Panc1 (cell line): Measurements from ENCODE around the gene SYT2. TPM values are rescaled to one million over a fixed set of nuclear protein-coding genes. Genes with fewer than 3 reads are reported as not detected.

Experiments
- ATAC-seq: fragments of 200-7000 bp; cut with Tn5 transposase; 2 replicates; pipeline ENCODE4 v1.9.1; 2020; ENCODE audit warnings: mild to moderate bottlenecking, moderate library complexity
- BruUV-seq: library from RNA; stranded (reverse); fragments of 400-500 nt; replicated peaks from 2 replicates; lab custom pipeline; 2021; lab: Mats Ljungman, UMichigan
- CTCF ChIA-PET: fragments of 300-600 bp; sonication (Branson Sonifier 250); formaldehyde crosslinking; loops from one replicate; lab custom pipeline; 2022; ENCODE audit warnings: antibody characterized with exemption; lab: Charles Lee
- POLR2A ChIA-PET: fragments of 300-600 bp; sonication (Branson Sonifier 250); formaldehyde crosslinking; loops from one replicate; lab custom pipeline; 2022; ENCODE audit warnings: antibody characterized with exemption; lab: Charles Lee
- DNase-seq: peaks from one replicate; pipeline ENCODE4 v3.0.0-alpha.2; 2010; ENCODE audit warnings: low read depth, low spot score
- H3K27ac ChIP-seq: 2 replicates; pipeline ENCODE4 v1.5.1; 2011; ENCODE audit warnings: mild to moderate bottlenecking, low read length, inconsistent platforms
- H3K27me3 ChIP-seq: fragments of 200-500 bp; sonication (Bioruptor generic); 2 replicates; pipeline ENCODE4 v1.6.0; 2014; ENCODE audit warnings: low read length, inconsistent platforms; ENCODE audit not compliant: control insufficient read depth, insufficient read depth
- H3K36me3 ChIP-seq: fragments of 200-500 bp; sonication (Bioruptor generic); 2 replicates; pipeline ENCODE4 v1.5.1; 2014; ENCODE audit warnings: inconsistent platforms, mild to moderate bottlenecking, low read length, moderate library complexity; ENCODE audit not compliant: control insufficient read depth, insufficient read depth
- H3K4me1 ChIP-seq: 2 replicates; pipeline ENCODE4 v1.5.1; 2011; ENCODE audit warnings: inconsistent platforms, mild to moderate bottlenecking, low read length, moderate library complexity; ENCODE audit not compliant: control insufficient read depth, insufficient read depth
- H3K4me3 ChIP-seq, 2 experiments: 2 replicates each; pipeline ENCODE4 v1.5.1; 2011 to 2012; ENCODE audit warnings: low read depth in 2 of 2, low read length in 2 of 2, mild to moderate bottlenecking in 2 of 2, inconsistent platforms in 1 of 2, moderate library complexity in 1 of 2
- H3K9me3 ChIP-seq: fragments of 200-500 bp; sonication (Bioruptor generic); 2 replicates; pipeline ENCODE4 v1.5.1; 2014; ENCODE audit warnings: low read depth, mild to moderate bottlenecking, inconsistent platforms, low read length, moderate library complexity; ENCODE audit not compliant: control insufficient read depth, insufficient read depth
- CTCF ChIP-seq: fragments of 450-650 bp; IDR thresholded peaks from 2 replicates; pipeline ENCODE4 v1.5.1; 2017; ENCODE audit warnings: mild to moderate bottlenecking
- POLR2AphosphoS5 ChIP-seq: IDR thresholded peaks from 2 replicates; pipeline ENCODE4 v1.6.1; 2012; ENCODE audit warnings: mild to moderate bottlenecking, low read depth, low read length, moderate library complexity
- REST ChIP-seq, 2 experiments: IDR thresholded peaks; 2 replicates each; pipeline ENCODE4 v1.6.1; 2011 to 2012; ENCODE audit warnings: low read depth in 2 of 2, control low read depth in 1 of 2, low read length in 1 of 2, mild to moderate bottlenecking in 1 of 2, moderate library complexity in 1 of 2; ENCODE audit not compliant: insufficient read depth in 1 of 2
- SIN3A ChIP-seq: IDR thresholded peaks from 2 replicates; pipeline ENCODE4 v1.6.1; 2012; ENCODE audit warnings: low read depth, mild to moderate bottlenecking, low read length, moderate library complexity, borderline replicate concordance; ENCODE audit not compliant: insufficient read depth
- TCF7L2 ChIP-seq: IDR thresholded peaks from 2 replicates; pipeline ENCODE4 v1.6.1; 2011; ENCODE audit warnings: mild to moderate bottlenecking, low read depth, low read length, inconsistent platforms
- in situ Hi-C: cut with HindIII; loops from 2 replicates; pipeline ENCODE4 v1.10.0; 2016; ENCODE audit warnings: low sequenced_read_pairs, low pct_unique_long_range_greater_than_20kb
- intact Hi-C: fragments of 100-400 bp; cut with micrococcal nuclease; formaldehyde crosslinking; loops from one replicate; pipeline ENCODE4 v1.10.0; 2022; ENCODE audit not compliant: unreplicated experiment
- total RNA-seq: library from RNA; stranded (reverse); gene quantifications from one replicate; pipeline ENCODE4 v1.2.1, GENCODE V29; 2021; ENCODE audit not compliant: unreplicated experiment

Gene SYT2
- total RNA-seq, 1 experiment from 2014 or later = 0.03 TPM

- Histone ChIP-seq H3K27me3 (no peaks in the 10 kb centered on the region), H3K4me3 (no peak overlapping the region), H3K27ac (no peak overlapping the region), H3K36me3 (no peaks in the 10 kb centered on the region), H3K9me3 (no peaks in the 10 kb centered on the region), H3K4me1 (peaks cover 13% of the 10 kb centered on the region)
- ChIA-PET CTCF (no interaction called here), POLR2A (no interaction called here)
- no TSS peak for BruUV-seq
- in situ Hi-C loops = no loop called here
- ATAC-seq (no peak), DNase-seq (no peak)
- intact Hi-C loops = no loop called here
- TF ChIP-seq SIN3A (no peak), POLR2AphosphoS5 (no peak), REST (IDR thresholded peaks at IDR 0.05; ENCODE audit: insufficient read depth in 1 of 2, low read depth in 2 of 2, low read length in 1 of 2) (no peak), TCF7L2 (no peak), CTCF (no peak)
Observed at GRCh38 chr1:202591515-202591914, 118.7 kb downstream of the SYT2 start.

- Histone ChIP-seq H3K4me1 (peaks cover 13% of the 10 kb centered on the region), H3K4me3 (no peak overlapping the region), H3K36me3 (no peaks in the 10 kb centered on the region), H3K27ac (no peak overlapping the region), H3K27me3 (no peaks in the 10 kb centered on the region), H3K9me3 (no peaks in the 10 kb centered on the region)
- ChIA-PET CTCF (interaction anchor here (0.6 kb wide), 1 partner anchor 111 kb away, joined by 5 read pairs; no protein-coding TSS in a partner anchor), POLR2A (no interaction called here)
- in situ Hi-C loops = no loop called here
- no peak for TF ChIP-seq REST (IDR thresholded peaks at IDR 0.05; ENCODE audit: insufficient read depth in 1 of 2, low read depth in 2 of 2, low read length in 1 of 2)
- TF ChIP-seq CTCF = no peak
- no peak for TF ChIP-seq TCF7L2
- ATAC-seq (no peak), DNase-seq (no peak)
- BruUV-seq = no TSS peak
- intact Hi-C loops = no loop called here
Observed at GRCh38 chr1:202590975-202591411, 119.3 kb downstream of the SYT2 start.
